Lung (tissue), 12 donors: ENCODE results near the gene TNFRSF8. TPM values are rescaled to one million over a fixed set of nuclear protein-coding genes. Genes with fewer than 3 reads are reported as not detected.

Experiments
- ATAC-seq: fragments of 200-7000 bp; cut with Tn5 transposase; one replicate; pipeline ENCODE4 v1.9.1; 2020; ENCODE audit warnings: moderate number of reproducible peaks; ENCODE audit not compliant: insufficient read depth, low FRiP score
- DNase-seq, 3 donors: peaks; one replicate each; pipeline ENCODE4 v3.0.0-alpha.2; 2013 to 2017
- H3K27ac ChIP-seq, 2 donors: one replicate each; pipeline ENCODE4 v1.5.1; 2013; ENCODE audit warnings: mild to moderate bottlenecking in 2 of 2, moderate library complexity in 2 of 2, control low read depth in 1 of 2, inconsistent platforms in 1 of 2, low read depth in 1 of 2, low read length in 1 of 2
- H3K27me3 ChIP-seq, 3 donors: one replicate each; pipeline ENCODE4 v1.5.1; 2013; ENCODE audit warnings: low read length in 2 of 3; ENCODE audit not compliant: control insufficient read depth in 3 of 3, insufficient read depth in 3 of 3
- H3K36me3 ChIP-seq, 4 donors: one replicate each; pipeline ENCODE4 v1.5.1; 2013; ENCODE audit warnings: low read length in 4 of 4, mild to moderate bottlenecking in 1 of 4, moderate library complexity in 1 of 4; ENCODE audit not compliant: control insufficient read depth in 4 of 4, insufficient read depth in 4 of 4
- H3K4me1 ChIP-seq, 5 donors: one replicate each; pipeline ENCODE4 v1.5.1; 2013; ENCODE audit warnings: low read length in 5 of 5, mild to moderate bottlenecking in 2 of 5, moderate library complexity in 1 of 5; ENCODE audit not compliant: control insufficient read depth in 5 of 5, insufficient read depth in 5 of 5
- H3K4me3 ChIP-seq: one replicate; pipeline ENCODE4 v1.5.1; 2013; ENCODE audit warnings: mild to moderate bottlenecking, control low read depth, moderate library complexity
- H3K9ac ChIP-seq, 2 donors: one replicate each; pipeline ENCODE4 v1.5.1; 2013; ENCODE audit warnings: low read length in 2 of 2, control low read depth in 1 of 2; ENCODE audit not compliant: insufficient read depth in 1 of 2
- H3K9me3 ChIP-seq, 4 donors: one replicate each; pipeline ENCODE4 v1.5.1; 2013; ENCODE audit warnings: low read length in 3 of 4, mild to moderate bottlenecking in 1 of 4, moderate library complexity in 1 of 4; ENCODE audit not compliant: control insufficient read depth in 4 of 4, insufficient read depth in 3 of 4
- WGBS, 2 donors: extraction: QIAGEN DNeasy Blood & Tissue Kit; methylation state at CpG; one replicate each; pipeline ENCODE4 v1.1.7; 2013; 5-methylcytosine and 5-hydroxymethylcytosine counted together
- polyA plus RNA-seq, 2 donors: library from polyadenylated mRNA; stranded (reverse); fragments of 200-250 nt; gene quantifications; one replicate each; pipeline ENCODE4 v1.2.1, GENCODE V29; 2013
- total RNA-seq, 2 donors: library from RNA; depleted of rRNA in 1 of 2; stranded (reverse); fragments of >200 nt in 1 of 2; gene quantifications; one replicate each; pipeline ENCODE4 v1.2.1, GENCODE V29; 2014 to 2021
- TF ChIP-seq, protein P1 (sequence below): IDR thresholded peaks from 2 replicates; pipeline ENCODE4 v1.5.1; 2012; ENCODE audit warnings: mild to moderate bottlenecking; ENCODE audit errors: control extremely low read depth, extremely low read depth
- donor health status: control.
- donor health status: control.
- donor health status: Bipolar disorder and iron deficiency.
- donor health status: healthy.
- donor health status: DM: yes; HTN: yes; CAD: no.

TNFRSF8 gene
- total and polyA plus RNA-seq, 4 donors: 1.6 to 5.3 (median 2.1) TPM

DNA sequence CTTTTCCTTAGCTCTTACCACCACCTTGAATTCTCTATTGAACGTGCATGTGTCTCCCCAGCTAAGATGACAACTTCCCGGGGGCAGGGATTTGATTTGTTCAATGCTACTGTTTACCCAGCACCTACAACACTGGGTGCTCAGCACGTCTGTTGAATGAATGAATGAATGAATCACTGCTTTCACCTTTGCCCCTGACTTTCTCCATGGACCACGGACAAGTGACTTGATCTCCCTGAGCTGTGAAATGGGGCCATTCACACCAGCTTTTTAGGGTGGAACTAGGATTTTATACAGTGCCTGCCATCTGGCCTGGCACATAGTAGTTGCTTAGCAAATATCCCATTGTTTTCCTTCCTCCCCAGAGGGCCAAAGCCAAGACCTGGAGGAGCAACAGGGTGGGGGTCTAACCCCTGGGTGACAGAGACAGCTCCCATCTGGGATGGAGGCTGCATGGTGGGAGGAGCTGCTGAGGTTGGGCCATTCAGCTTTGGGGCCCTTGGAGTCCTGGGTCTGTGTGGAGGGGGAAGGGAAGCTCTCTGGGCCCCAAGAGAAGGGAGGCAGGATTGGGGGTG, 119.4 kb downstream of the TNFRSF8 start:
- 61 to 82% methylated on average over 4 of the region's 4 CpGs for WGBS, 2 donors

DNA sequence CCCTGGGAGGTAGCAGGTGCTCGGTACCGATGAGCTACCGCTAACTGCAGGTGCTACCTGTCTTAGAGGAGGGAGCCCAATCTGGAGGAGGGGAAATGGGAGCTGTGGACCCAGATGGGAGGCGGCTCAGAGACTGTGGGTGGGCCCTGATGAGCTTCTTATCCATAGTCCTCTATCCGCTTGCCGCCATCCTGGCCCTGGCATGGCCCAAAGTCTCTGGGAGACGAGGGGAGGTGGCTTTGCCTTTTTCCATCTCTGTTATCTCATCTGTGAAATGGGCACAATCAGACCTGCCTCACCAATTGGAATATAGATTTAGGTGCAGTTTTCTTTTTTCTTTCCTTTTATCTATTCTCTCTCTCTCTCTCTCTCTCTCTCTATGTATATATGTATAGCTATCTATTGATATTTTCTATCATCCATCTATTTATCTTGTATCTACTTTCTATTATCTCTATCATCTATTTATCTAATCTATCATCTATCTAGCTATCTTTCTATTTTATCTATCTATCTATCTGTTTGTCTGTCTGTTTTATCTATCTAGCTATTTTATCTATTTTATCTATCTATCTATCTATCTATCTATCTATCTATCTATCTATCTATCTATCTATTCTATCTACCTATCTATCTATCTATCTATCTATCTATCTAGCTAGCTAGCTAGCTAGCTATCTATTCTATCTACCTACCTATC, 120.1 kb downstream of the TNFRSF8 start:
- Histone ChIP-seq H3K9me3 (no peaks in the 10 kb centered on the region), H3K9ac (peak overlapping the region in 1 of 2 donors; percentile 6), H3K27me3 (no peaks in the 10 kb centered on the region), H3K36me3 (no peaks in the 10 kb centered on the region), H3K4me1 (peaks cover 6 to 59% (median 24%) of the 10 kb centered on the region in 5 donors), H3K27ac (peak overlapping the region in 1 of 2 donors; percentile 48), H3K4me3 (no peak overlapping the region)
- TF ChIP-seq, protein P1, sequence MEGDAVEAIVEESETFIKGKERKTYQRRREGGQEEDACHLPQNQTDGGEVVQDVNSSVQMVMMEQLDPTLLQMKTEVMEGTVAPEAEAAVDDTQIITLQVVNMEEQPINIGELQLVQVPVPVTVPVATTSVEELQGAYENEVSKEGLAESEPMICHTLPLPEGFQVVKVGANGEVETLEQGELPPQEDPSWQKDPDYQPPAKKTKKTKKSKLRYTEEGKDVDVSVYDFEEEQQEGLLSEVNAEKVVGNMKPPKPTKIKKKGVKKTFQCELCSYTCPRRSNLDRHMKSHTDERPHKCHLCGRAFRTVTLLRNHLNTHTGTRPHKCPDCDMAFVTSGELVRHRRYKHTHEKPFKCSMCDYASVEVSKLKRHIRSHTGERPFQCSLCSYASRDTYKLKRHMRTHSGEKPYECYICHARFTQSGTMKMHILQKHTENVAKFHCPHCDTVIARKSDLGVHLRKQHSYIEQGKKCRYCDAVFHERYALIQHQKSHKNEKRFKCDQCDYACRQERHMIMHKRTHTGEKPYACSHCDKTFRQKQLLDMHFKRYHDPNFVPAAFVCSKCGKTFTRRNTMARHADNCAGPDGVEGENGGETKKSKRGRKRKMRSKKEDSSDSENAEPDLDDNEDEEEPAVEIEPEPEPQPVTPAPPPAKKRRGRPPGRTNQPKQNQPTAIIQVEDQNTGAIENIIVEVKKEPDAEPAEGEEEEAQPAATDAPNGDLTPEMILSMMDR: no peak
- DNase-seq (no peak), ATAC-seq (no peak)
- WGBS, 2 donors: 91 to 93% methylated on average over 7 of the region's 7 CpGs

More for the DNA sequence above, 119.4 kb downstream of the TNFRSF8 start:
- Histone ChIP-seq H3K9me3 (no peaks in the 10 kb centered on the region), H3K27ac (peak overlapping the region in 1 of 2 donors; percentile 48), H3K4me1 (peaks cover 6 to 61% (median 30%) of the 10 kb centered on the region in 5 donors), H3K36me3 (no peaks in the 10 kb centered on the region), H3K4me3 (no peak overlapping the region), H3K9ac (no peak overlapping the region), H3K27me3 (no peaks in the 10 kb centered on the region)
- TF ChIP-seq, protein P1: no peak
- ATAC-seq (no peak), DNase-seq (peak; percentile 64 to 68 (median 68))

DNA sequence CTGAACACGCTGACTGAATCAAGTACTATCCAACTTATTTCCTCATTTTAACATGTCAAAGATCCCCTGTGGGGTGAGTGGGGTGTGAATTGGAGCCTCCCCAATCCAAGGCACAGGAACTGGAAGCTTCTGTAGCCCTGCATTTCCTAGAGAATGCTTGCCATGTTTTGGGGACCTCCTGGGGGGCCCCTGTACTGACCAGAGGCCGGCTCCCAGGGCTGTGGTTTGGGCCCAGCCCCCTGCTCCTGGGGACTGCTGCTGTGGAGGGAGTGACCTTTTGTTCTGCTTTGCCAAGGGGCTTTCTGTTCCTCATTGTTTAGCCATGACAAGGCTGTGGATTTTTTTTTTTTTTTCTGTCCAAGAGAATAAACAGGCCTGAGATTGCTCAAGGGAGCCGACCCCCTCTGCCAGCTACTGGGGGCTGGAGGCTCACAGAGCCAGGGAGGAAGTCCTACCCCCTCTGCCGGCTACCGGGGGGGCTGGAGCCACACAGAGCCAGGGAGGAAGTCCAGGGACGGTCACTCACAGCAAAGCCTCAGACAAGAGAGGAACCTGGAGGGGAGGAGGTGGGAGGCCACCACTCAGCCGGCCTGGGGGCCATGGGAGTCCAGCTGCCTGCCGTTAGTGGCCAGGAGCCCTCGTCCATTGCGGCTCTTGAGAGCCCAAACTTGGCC, 121.0 kb downstream of the TNFRSF8 start:
- peaks cover 6 to 58% (median 24%) of the 10 kb centered on the region in 5 donors for H3K4me1 ChIP-seq
- H3K27me3 ChIP-seq: peaks cover 0 to under 1% (median 0%) of the 10 kb centered on the region in 3 donors
- TF ChIP-seq, protein P1: no peak
- peak overlapping the region in 1 of 2 donors; percentile 74 for H3K9ac ChIP-seq
- peak overlapping the region; percentile 88 to 93 for H3K27ac ChIP-seq
- H3K9me3 ChIP-seq: no peaks in the 10 kb centered on the region
- DNase-seq: peak; percentile 94 to 97 (median 97)
- WGBS, 2 donors: 7 to 12% methylated on average over 10 of the region's 10 CpGs
- peaks cover 0 to 2% (median 0%) of the 10 kb centered on the region in 4 donors for H3K36me3 ChIP-seq
- ATAC-seq: peak; percentile 45
- no peak overlapping the region for H3K4me3 ChIP-seq
